ENCODE results near the gene MANBA. TPM values are rescaled to one million over a fixed set of nuclear protein-coding genes. Genes with fewer than 3 reads are reported as not detected.
"Not testable (repeated sequence)": the region's sequence is repeated elsewhere in the genome, so short reads cannot be mapped to it uniquely, and the experiment has no call there.

Gene MANBA
- total RNA-seq, 3 donors from 2014 or later (not counting 1 experiment from before 2014, with no cell fraction given): 38.1 to 43.2 (median 40.8) TPM

GRCh38 chr4:102733084-102733483, 27.7 kb downstream of the MANBA start:
- intact Hi-C loops (cut with micrococcal nuclease): loop anchor here (5.0 kb wide), 1 partner anchor 94 kb away; the partner anchor contains the start of gene UBE2D3
- Mint-ChIP-seq H3K27me3 (ENCODE audit: low read depth in 2 of 2) (no peaks in the 10 kb centered on the region), H3K27ac (peak overlapping the region; percentile 95), H3K4me3 (no peak overlapping the region), H3K9me3 (peaks cover 5 to 8% of the 10 kb centered on the region in 2 donors), H3K36me3 (no peaks in the 10 kb centered on the region), H3K4me1 (peaks cover 56 to 62% of the 10 kb centered on the region in 2 donors)
- peaks cover 16% of the 10 kb centered on the region for H3K9me3 ChIP-seq (ENCODE audit: control insufficient read depth, insufficient read depth, low read length)
- H3K27ac ChIP-seq (ENCODE audit: low read length): no peak overlapping the region
- ATAC-seq (no peak), DNase-seq (no peak)
- no peaks in the 10 kb centered on the region for H3K36me3 ChIP-seq (ENCODE audit: control insufficient read depth, insufficient read depth, low read length)
- H3K4me3 ChIP-seq (ENCODE audit: low read length): no peak overlapping the region
- WGBS (ENCODE audit: insufficient coverage): 91% methylated on average over 3 of the region's 3 CpGs
- H3K4me1 ChIP-seq (ENCODE audit: control insufficient read depth, insufficient read depth, low read length): peaks cover 12% of the 10 kb centered on the region
- TF ChIP-seq, protein P1, sequence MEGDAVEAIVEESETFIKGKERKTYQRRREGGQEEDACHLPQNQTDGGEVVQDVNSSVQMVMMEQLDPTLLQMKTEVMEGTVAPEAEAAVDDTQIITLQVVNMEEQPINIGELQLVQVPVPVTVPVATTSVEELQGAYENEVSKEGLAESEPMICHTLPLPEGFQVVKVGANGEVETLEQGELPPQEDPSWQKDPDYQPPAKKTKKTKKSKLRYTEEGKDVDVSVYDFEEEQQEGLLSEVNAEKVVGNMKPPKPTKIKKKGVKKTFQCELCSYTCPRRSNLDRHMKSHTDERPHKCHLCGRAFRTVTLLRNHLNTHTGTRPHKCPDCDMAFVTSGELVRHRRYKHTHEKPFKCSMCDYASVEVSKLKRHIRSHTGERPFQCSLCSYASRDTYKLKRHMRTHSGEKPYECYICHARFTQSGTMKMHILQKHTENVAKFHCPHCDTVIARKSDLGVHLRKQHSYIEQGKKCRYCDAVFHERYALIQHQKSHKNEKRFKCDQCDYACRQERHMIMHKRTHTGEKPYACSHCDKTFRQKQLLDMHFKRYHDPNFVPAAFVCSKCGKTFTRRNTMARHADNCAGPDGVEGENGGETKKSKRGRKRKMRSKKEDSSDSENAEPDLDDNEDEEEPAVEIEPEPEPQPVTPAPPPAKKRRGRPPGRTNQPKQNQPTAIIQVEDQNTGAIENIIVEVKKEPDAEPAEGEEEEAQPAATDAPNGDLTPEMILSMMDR (IDR thresholded peaks at IDR 0.05): no peak
- no peaks in the 10 kb centered on the region for H3K27me3 ChIP-seq (ENCODE audit: control insufficient read depth, insufficient read depth, low read length)

DNA sequence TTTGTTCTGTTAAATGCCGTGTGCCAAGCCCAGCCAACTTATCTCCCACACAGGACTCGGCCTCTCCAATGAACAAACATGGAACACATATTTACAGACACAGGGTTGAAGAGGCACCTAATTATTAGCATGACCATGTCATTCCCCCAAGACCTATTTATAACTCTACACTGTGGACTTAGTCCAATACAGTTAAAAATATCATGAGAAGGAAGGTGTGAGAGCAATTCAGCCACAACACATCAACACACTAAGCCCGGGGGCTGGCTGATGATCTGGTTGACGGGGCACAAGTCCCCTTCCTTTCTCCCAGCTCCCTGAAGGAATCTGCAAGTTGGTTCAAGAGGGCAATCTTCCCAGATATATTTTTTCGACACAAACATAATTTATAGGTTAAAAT, 28.1 kb downstream of the MANBA start:
- Histone ChIP-seq H3K9me3 (ENCODE audit: control insufficient read depth, insufficient read depth, low read length) (peaks cover 16% of the 10 kb centered on the region), H3K27ac (ENCODE audit: low read length) (no peak overlapping the region), H3K36me3 (ENCODE audit: control insufficient read depth, insufficient read depth, low read length) (no peaks in the 10 kb centered on the region), H3K4me1 (ENCODE audit: control insufficient read depth, insufficient read depth, low read length) (peaks cover 12% of the 10 kb centered on the region), H3K4me3 (ENCODE audit: low read length) (no peak overlapping the region), H3K27me3 (ENCODE audit: control insufficient read depth, insufficient read depth, low read length) (no peaks in the 10 kb centered on the region)
- DNase-seq: no peak
- intact Hi-C loops (cut with micrococcal nuclease): loop anchor here (5.0 kb wide), 1 partner anchor 95 kb away; the partner anchor contains the start of gene UBE2D3
- Mint-ChIP-seq H3K4me1 (peaks cover 53 to 62% of the 10 kb centered on the region in 2 donors), H3K27me3 (ENCODE audit: low read depth in 2 of 2) (no peaks in the 10 kb centered on the region), H3K27ac (peak overlapping the region; percentile 95), H3K36me3 (no peaks in the 10 kb centered on the region), H3K9me3 (peaks cover 5 to 8% of the 10 kb centered on the region in 2 donors), H3K4me3 (no peak overlapping the region)
- 91% methylated on average over 3 of the region's 5 CpGs for WGBS (ENCODE audit: insufficient coverage)
- TF ChIP-seq, protein P1 (IDR thresholded peaks at IDR 0.05): no peak
- ATAC-seq: no peak

GRCh38 chr4:102730968-102731533, 29.7 kb downstream of the MANBA start:
- no peak overlapping the region for H3K4me3 Mint-ChIP-seq
- H3K27ac Mint-ChIP-seq: peak overlapping the region in 1 of 2 donors; percentile 95
- H3K9me3 Mint-ChIP-seq: peaks cover 5 to 8% of the 10 kb centered on the region in 2 donors
- peaks cover 16% of the 10 kb centered on the region for H3K9me3 ChIP-seq (ENCODE audit: control insufficient read depth, insufficient read depth, low read length)
- ATAC-seq (no peak), DNase-seq (no peak)
- no peaks in the 10 kb centered on the region for H3K27me3 ChIP-seq (ENCODE audit: control insufficient read depth, insufficient read depth, low read length)
- WGBS (ENCODE audit: insufficient coverage): 96% methylated on average over 5 of the region's 5 CpGs
- H3K27ac ChIP-seq (ENCODE audit: low read length): no peak overlapping the region
- H3K4me1 ChIP-seq (ENCODE audit: control insufficient read depth, insufficient read depth, low read length): peaks cover 12% of the 10 kb centered on the region
- H3K36me3 ChIP-seq (ENCODE audit: control insufficient read depth, insufficient read depth, low read length): no peaks in the 10 kb centered on the region
- H3K4me1 Mint-ChIP-seq: peaks cover 43 to 58% of the 10 kb centered on the region in 2 donors
- H3K27me3 Mint-ChIP-seq (ENCODE audit: low read depth in 2 of 2): no peaks in the 10 kb centered on the region
- no peak overlapping the region for H3K4me3 ChIP-seq (ENCODE audit: low read length)
- TF ChIP-seq, protein P1 (IDR thresholded peaks at IDR 0.05): no peak
- no peaks in the 10 kb centered on the region for H3K36me3 Mint-ChIP-seq
- intact Hi-C loops (cut with micrococcal nuclease): loop anchor here (5.0 kb wide), 1 partner anchor 96 kb away; the partner anchor contains the start of gene UBE2D3

DNA sequence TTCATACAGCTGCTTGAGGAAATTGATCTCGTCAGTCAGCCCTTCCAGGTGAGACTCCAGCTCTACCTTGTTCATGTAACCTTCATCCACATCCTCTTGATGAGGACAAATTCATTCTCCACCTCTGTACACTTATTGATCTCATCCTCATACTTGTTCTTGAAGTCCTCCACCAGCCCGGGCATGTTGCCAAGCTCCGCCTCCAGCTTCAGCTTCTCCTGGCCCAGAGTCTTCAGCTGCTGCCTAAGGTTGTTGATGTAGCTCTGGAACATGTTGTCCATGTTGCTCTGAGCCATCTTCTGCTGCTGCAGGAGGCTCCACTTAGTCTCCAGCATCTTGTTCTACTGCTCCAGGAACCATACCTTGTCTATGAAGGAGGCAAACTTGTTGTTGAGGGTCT, 31.3 kb downstream of the MANBA start:
- H3K36me3 Mint-ChIP-seq; H3K27ac ChIP-seq (ENCODE audit: low read length); H3K4me1 ChIP-seq (ENCODE audit: control insufficient read depth, insufficient read depth, low read length); H3K9me3 Mint-ChIP-seq; H3K36me3 ChIP-seq (ENCODE audit: control insufficient read depth, insufficient read depth, low read length); DNase-seq; ATAC-seq; intact Hi-C loops (cut with micrococcal nuclease); H3K4me3 Mint-ChIP-seq; H3K27ac Mint-ChIP-seq; H3K4me3 ChIP-seq (ENCODE audit: low read length); H3K27me3 ChIP-seq (ENCODE audit: control insufficient read depth, insufficient read depth, low read length); H3K27me3 Mint-ChIP-seq (ENCODE audit: low read depth in 2 of 2): not testable (repeated sequence)
- H3K4me1 Mint-ChIP-seq: peaks cover 28 to 49% of the 10 kb centered on the region in 2 donors
- 97% methylated on average over 3 of the region's 3 CpGs for WGBS (ENCODE audit: insufficient coverage)
- H3K9me3 ChIP-seq (ENCODE audit: control insufficient read depth, insufficient read depth, low read length): peaks cover 16% of the 10 kb centered on the region

GRCh38 chr4:102726919-102727318, 33.8 kb downstream of the MANBA start:
- H3K4me3 Mint-ChIP-seq; H3K4me3 ChIP-seq (ENCODE audit: low read length); H3K36me3 Mint-ChIP-seq; intact Hi-C loops (cut with micrococcal nuclease); DNase-seq; H3K27ac ChIP-seq (ENCODE audit: low read length); ATAC-seq; H3K36me3 ChIP-seq (ENCODE audit: control insufficient read depth, insufficient read depth, low read length); H3K4me1 ChIP-seq (ENCODE audit: control insufficient read depth, insufficient read depth, low read length); H3K27me3 ChIP-seq (ENCODE audit: control insufficient read depth, insufficient read depth, low read length); H3K27me3 Mint-ChIP-seq (ENCODE audit: low read depth in 2 of 2); H3K27ac Mint-ChIP-seq; H3K9me3 Mint-ChIP-seq: not testable (repeated sequence)
- WGBS (ENCODE audit: insufficient coverage): 94% methylated on average over 3 of the region's 3 CpGs
- H3K4me1 Mint-ChIP-seq: peaks cover 8 to 29% of the 10 kb centered on the region in 2 donors
- peaks cover 16% of the 10 kb centered on the region for H3K9me3 ChIP-seq (ENCODE audit: control insufficient read depth, insufficient read depth, low read length)
